ENCODE measurements around the gene BMS1.

- TF ChIP-seq CTCF (IDR thresholded peaks at IDR 0.05 in 2 of 3, conservative IDR thresholded peaks at IDR 0.05 in 1 of 3; ENCODE audit: borderline replicate concordance in 1 of 3, insufficient read depth in 1 of 3, low read depth in 2 of 3, low read length in 2 of 3), result peak in 2 of 3 experiments; percentile 22 to 26; a peak in 1 of 6 replicates
- no peak for TF ChIP-seq POLR2A (IDR thresholded peaks at IDR 0.05; ENCODE audit: borderline replicate concordance, extremely low read depth, insufficient read depth, insufficient read length)
- no peak for TF ChIP-seq RAD21 (IDR thresholded peaks at IDR 0.05; ENCODE audit: low read depth)
- no peak for TF ChIP-seq MAX (IDR thresholded peaks at IDR 0.05)
- no peak for TF ChIP-seq SIN3A (IDR thresholded peaks at IDR 0.05; ENCODE audit: low read depth)
- TF ChIP-seq ZNF274 (IDR thresholded peaks at IDR 0.05; ENCODE audit: low read depth, low read length), result no peak
- TF ChIP-seq POLR2AphosphoS5 (IDR thresholded peaks at IDR 0.05; ENCODE audit: low read depth, low read length), result no peak
- no peak for TF ChIP-seq ATF3 (IDR thresholded peaks at IDR 0.05)
- TF ChIP-seq EZH2phosphoT487 (IDR thresholded peaks at IDR 0.05; ENCODE audit: borderline replicate concordance), result no peak
- TF ChIP-seq REST (IDR thresholded peaks at IDR 0.05; ENCODE audit: low read depth), result no peak
- no peak for TF ChIP-seq ELF1 (IDR thresholded peaks at IDR 0.05; ENCODE audit: borderline replicate concordance, low read depth)
- TF ChIP-seq ZBTB33 (IDR thresholded peaks at IDR 0.05; ENCODE audit: extremely low read depth, insufficient replicate concordance, low read length), result no peak
These were observed 44.6 kb downstream of the BMS1 start for GRCh38 chr10:42827201-42827600.
